GM23248 (cell line): ENCODE results near the gene HMGB2.

Experiments
- EZH2 ChIP-seq: fragments of 200-600 bp; sonication (generic); IDR thresholded peaks from 2 replicates; pipeline ENCODE4 v1.6.1; 2018; ENCODE audit warnings: antibody characterized with exemption, mild to moderate bottlenecking; ENCODE audit not compliant: insufficient read depth, poor library complexity, severe bottlenecking
- EZH2phosphoT487 ChIP-seq: fragments of 200-600 bp; sonication (generic); IDR thresholded peaks from 2 replicates; pipeline ENCODE4 v1.6.1; 2018; ENCODE audit warnings: antibody characterized with exemption, moderate library complexity, mild to moderate bottlenecking, low read depth; ENCODE audit not compliant: insufficient read depth

DNA sequence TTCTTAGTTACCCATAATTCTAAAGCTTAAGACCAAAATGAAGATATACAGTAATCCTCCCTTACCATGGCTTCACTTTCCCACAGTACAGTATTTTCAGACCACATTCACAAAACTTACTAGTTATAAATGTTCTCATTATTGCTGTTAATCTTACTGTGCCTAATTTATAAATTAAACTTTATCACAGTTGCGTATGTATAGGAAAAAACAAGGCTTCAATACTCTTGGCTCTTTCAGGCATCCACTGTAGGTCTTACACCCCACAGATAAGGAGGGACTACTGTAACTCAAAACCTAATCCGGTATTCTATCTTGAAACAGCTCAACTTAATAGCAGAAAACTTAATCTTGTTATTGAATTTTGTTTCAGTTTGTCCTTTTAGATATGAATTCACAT lies 3.6 kb downstream of the HMGB2 start:
- TF ChIP-seq EZH2 (no peak), EZH2phosphoT487 (no peak)
